OCI-LY3 (cell line): ENCODE measurements around the gene ENO1.

Experiments
- H2AFZ ChIP-seq: fragments of 200-600, 300-600 bp; shearing (Covaris generic); 2 replicates; pipeline ENCODE4 v1.6.0; 2014; ENCODE audit warnings: antibody characterized with exemption, low read depth, low read length
- H3K27ac ChIP-seq: fragments of 200-600, 300-600 bp; sonication (generic); 2 replicates; pipeline ENCODE4 v1.5.1; 2014; ENCODE audit warnings: mild to moderate bottlenecking, low read length, moderate library complexity, mixed read lengths
- H3K27me3 ChIP-seq: fragments of 200-600, 300-600 bp; sonication (generic); 2 replicates; pipeline ENCODE4 v1.6.1; 2014; ENCODE audit warnings: low read depth, low read length, mixed read lengths
- H3K36me3 ChIP-seq: fragments of 200-600, 300-600 bp; sonication (generic); replicated peaks from 2 replicates; pipeline ENCODE3; 2014; ENCODE audit warnings: low read depth, low read length, mixed read lengths
- H3K4me1 ChIP-seq: fragments of 300-600, 200-600 bp; sonication (generic); 2 replicates; pipeline ENCODE4 v1.6.1; 2014; ENCODE audit warnings: low read length, mixed read lengths
- H3K4me2 ChIP-seq: fragments of 200-600, 300-600 bp; sonication (generic); 2 replicates; pipeline ENCODE4 v1.6.1; 2014; ENCODE audit warnings: low read length, mixed read lengths
- H3K4me3 ChIP-seq: fragments of 300-600, 200-600 bp; sonication (generic); 2 replicates; pipeline ENCODE4 v1.5.1; 2014; ENCODE audit warnings: antibody characterized with exemption, mild to moderate bottlenecking, low read length, moderate library complexity
- H3K79me2 ChIP-seq: fragments of 300-600, 200-600 bp; shearing (Covaris generic); 2 replicates; pipeline ENCODE4 v1.6.1; 2014; ENCODE audit warnings: mild to moderate bottlenecking, low read length, mixed read lengths
- H3K9ac ChIP-seq: fragments of 300-600, 200-600 bp; shearing (Covaris generic); 2 replicates; pipeline ENCODE4 v1.6.0; 2014; ENCODE audit warnings: mild to moderate bottlenecking, low read length, moderate library complexity
- H3K9me3 ChIP-seq: fragments of 200-600, 300-600 bp; shearing (Covaris generic); 2 replicates; pipeline ENCODE4 v1.6.1; 2014; ENCODE audit warnings: low read length, mixed read lengths; ENCODE audit not compliant: insufficient read depth
- H4K20me1 ChIP-seq: fragments of 200-600, 300-600 bp; sonication (generic); 2 replicates; pipeline ENCODE4 v1.6.1; 2016; ENCODE audit warnings: low read length, mixed read lengths; ENCODE audit not compliant: insufficient read depth
- EZH2phosphoT487 ChIP-seq: fragments of 200-600 bp; shearing (Covaris generic); IDR thresholded peaks from 2 replicates; pipeline ENCODE4 v1.6.1; 2018; ENCODE audit warnings: antibody characterized with exemption, mixed run types, low read depth
- TF ChIP-seq, protein P1 (sequence below): fragments of 200-600, 300-600 bp; sonication (generic); IDR thresholded peaks from 2 replicates; pipeline ENCODE4 v1.5.1; 2014; ENCODE audit warnings: antibody characterized with exemption, low read length, low read depth

The ENO1 gene

DNA sequence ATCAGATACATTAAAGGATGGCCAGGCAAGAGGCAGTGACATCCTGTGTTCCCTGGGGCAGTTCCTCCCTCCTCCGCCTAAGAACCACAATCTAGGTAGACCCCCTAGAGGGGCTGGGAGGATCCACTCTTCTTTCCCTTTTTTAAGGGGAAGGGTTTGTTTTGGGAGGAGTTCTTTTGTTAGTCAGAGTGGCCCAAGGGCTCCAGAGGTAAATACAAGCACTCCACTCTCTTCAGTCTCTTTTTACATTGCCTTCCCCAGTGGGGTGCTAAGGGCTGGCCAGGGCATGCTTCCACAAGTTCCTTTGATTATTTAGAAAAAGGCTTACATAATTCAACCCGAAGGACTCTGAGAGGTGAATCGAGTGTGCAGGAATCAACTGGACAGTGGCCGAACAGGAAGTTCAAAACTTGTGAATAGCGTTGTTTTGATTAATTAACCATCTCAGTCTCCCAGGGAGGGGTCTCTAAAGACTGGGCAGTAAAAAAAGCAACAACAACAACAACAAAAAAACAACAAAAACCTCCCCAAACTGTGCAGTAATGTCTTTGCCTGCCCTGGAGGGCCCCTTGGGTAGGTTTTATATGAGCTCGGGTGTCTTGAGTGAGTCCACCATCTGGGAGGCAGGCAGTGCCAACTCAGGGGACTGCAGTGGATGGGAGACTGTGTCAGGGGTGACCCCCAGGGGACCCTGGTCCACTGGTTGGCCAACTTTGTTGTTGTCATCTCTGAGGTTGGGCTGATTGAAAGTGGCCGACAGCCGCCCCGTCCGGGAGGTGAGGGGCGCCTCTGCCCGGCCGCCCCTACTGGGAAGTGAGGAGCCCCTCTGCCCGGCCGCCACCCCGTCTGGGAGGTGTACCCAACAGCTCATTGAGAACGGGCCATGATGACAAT, 33.2 kb upstream of the ENO1 start:
- Histone ChIP-seq H3K4me2 (no peak overlapping the region), H3K27me3 (peaks cover 6% of the 10 kb centered on the region; the same call in 1 of the 2 replicates), H3K27ac (no peak overlapping the region), H3K9me3 (no peaks in the 10 kb centered on the region), H3K36me3 (no peaks in the 10 kb centered on the region), H4K20me1 (no peaks in the 10 kb centered on the region), H3K4me3 (no peak overlapping the region), H2AFZ (no peak overlapping the region), H3K9ac (no peak overlapping the region), H3K79me2 (no peaks in the 10 kb centered on the region), H3K4me1 (no peaks in the 10 kb centered on the region)
- TF ChIP-seq, protein P1, sequence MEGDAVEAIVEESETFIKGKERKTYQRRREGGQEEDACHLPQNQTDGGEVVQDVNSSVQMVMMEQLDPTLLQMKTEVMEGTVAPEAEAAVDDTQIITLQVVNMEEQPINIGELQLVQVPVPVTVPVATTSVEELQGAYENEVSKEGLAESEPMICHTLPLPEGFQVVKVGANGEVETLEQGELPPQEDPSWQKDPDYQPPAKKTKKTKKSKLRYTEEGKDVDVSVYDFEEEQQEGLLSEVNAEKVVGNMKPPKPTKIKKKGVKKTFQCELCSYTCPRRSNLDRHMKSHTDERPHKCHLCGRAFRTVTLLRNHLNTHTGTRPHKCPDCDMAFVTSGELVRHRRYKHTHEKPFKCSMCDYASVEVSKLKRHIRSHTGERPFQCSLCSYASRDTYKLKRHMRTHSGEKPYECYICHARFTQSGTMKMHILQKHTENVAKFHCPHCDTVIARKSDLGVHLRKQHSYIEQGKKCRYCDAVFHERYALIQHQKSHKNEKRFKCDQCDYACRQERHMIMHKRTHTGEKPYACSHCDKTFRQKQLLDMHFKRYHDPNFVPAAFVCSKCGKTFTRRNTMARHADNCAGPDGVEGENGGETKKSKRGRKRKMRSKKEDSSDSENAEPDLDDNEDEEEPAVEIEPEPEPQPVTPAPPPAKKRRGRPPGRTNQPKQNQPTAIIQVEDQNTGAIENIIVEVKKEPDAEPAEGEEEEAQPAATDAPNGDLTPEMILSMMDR, result no peak
- no peak for TF ChIP-seq EZH2phosphoT487

DNA sequence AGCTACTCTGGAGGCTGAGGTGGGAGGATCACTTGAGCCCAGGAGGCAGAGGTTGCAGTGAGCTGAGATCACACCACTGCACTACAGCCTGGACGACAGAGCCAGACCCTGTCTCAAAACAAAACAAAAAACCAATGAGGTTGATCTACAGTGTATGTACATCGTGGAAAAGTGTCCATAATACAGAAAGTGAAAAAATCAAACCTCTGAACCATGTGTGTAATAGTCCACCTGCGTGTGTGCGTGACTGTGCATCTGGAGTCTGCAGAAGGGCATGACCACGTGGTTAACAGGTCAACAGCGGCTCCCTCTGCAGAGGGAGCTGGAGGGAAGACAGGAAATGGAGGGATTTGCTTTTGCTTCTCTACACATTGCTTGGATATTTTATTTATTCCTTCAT, 32.4 kb upstream of the ENO1 start:
- no peaks in the 10 kb centered on the region for H3K4me1 ChIP-seq
- H3K27me3 ChIP-seq, result peaks cover 4% of the 10 kb centered on the region; the same call in 1 of the 2 replicates
- TF ChIP-seq, protein P1, result no peak
- TF ChIP-seq EZH2phosphoT487, result no peak
- no peaks in the 10 kb centered on the region for H3K36me3 ChIP-seq
- H3K9ac ChIP-seq, result no peak overlapping the region
- H3K4me2 ChIP-seq, result no peak overlapping the region
- H3K27ac ChIP-seq, result no peak overlapping the region
- H2AFZ ChIP-seq, result no peak overlapping the region
- H4K20me1 ChIP-seq, result no peaks in the 10 kb centered on the region
- no peaks in the 10 kb centered on the region for H3K9me3 ChIP-seq
- no peaks in the 10 kb centered on the region for H3K79me2 ChIP-seq
- H3K4me3 ChIP-seq, result no peak overlapping the region

DNA sequence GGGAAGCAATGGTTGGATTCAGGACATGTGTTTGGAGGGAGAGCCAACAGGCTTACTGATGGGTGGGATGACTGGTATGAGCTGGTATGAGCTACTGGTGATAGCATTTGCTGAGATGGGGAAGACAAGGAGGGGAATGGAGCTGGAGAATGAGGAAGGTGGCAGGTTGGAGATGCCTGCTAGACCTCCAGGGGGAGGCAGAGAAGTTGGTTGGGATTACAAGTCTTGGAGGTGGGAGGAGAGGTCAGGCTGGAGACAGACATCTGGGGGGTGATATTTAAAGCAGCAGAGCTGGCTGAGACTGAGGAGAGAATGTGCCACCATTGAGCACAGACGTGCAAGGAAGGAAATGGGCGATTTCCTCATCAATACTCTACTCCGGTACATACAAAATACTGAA, 31.8 kb upstream of the ENO1 start:
- no peak overlapping the region for H2AFZ ChIP-seq
- no peak overlapping the region for H3K4me3 ChIP-seq
- TF ChIP-seq, protein P1, result no peak
- no peak for TF ChIP-seq EZH2phosphoT487
- H3K36me3 ChIP-seq, result no peaks in the 10 kb centered on the region
- H3K4me1 ChIP-seq, result no peaks in the 10 kb centered on the region
- H3K27me3 ChIP-seq, result peaks cover 2% of the 10 kb centered on the region; the same call in 1 of the 2 replicates
- no peak overlapping the region for H3K27ac ChIP-seq
- no peaks in the 10 kb centered on the region for H3K9me3 ChIP-seq
- no peak overlapping the region for H3K4me2 ChIP-seq
- no peaks in the 10 kb centered on the region for H4K20me1 ChIP-seq
- no peaks in the 10 kb centered on the region for H3K79me2 ChIP-seq
- H3K9ac ChIP-seq, result no peak overlapping the region

DNA sequence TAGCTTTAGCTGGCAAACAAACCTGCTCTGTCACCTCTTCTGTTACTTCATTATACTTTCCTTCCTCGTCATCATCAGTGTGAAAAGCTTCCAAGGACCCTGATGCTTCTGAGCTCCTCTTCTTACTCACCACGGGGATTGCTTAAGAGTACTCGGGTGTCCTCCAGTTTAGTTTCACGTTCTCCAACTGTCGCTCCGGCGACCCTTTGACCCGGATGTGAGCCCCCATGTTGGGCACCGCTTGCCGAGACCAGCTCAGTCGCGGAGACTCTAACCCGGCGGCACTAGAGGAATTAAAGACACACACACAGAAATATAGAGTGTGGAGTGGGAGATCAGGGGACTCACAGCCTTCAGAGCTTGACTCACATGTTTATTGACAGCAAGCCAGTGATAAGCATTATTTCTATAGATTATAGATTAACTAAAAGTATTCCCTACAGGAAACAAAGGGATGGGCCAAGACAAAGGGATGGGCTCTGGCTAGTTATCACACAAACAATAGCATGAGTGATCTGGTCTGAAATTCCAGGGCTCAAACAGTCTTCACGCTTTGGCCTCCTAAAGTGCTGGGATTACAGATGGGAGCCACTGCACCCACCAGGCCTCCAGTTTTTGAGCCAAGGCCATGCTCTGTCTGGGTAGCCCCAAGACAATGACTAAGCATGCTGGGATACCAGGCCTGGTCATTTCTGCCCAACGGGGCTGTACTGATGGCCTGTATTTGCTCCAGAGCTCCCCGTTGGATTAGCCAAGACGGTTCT, 30.1 kb upstream of the ENO1 start:
- Histone ChIP-seq H3K9ac (no peak overlapping the region), H3K4me3 (no peak overlapping the region), H3K9me3 (no peaks in the 10 kb centered on the region), H3K36me3 (no peaks in the 10 kb centered on the region), H3K4me2 (no peak overlapping the region), H3K79me2 (no peaks in the 10 kb centered on the region), H3K27me3 (no peaks in the 10 kb centered on the region), H3K4me1 (no peaks in the 10 kb centered on the region), H4K20me1 (no peaks in the 10 kb centered on the region), H2AFZ (no peak overlapping the region), H3K27ac (no peak overlapping the region)
- TF ChIP-seq EZH2phosphoT487, result no peak
- TF ChIP-seq, protein P1, result no peak
